Endothelial cell of umbilical vein (primary cell): ENCODE measurements around the gene PLA2R1. TPM values are rescaled to one million over a fixed set of nuclear protein-coding genes. Genes with fewer than 3 reads are reported as not detected.

Experiments used
- BruUV-seq: library from RNA; stranded (reverse); fragments of 400-500 nt; replicated peaks from 2 replicates; lab custom pipeline; 2021; lab: Mats Ljungman, UMichigan
- CTCF ChIA-PET: fragments of 300-600, 350-600 bp; sonication (Branson Sonifier 250); formaldehyde crosslinking; loops from one replicate; lab custom pipeline; 2021; ENCODE audit warnings: antibody characterized with exemption, inconsistent platforms; lab: Charles Lee
- POLR2A ChIA-PET: fragments of 300-600, 350-600 bp; sonication (Branson Sonifier 250); formaldehyde crosslinking; loops from one replicate; lab custom pipeline; 2021; ENCODE audit warnings: antibody characterized with exemption, inconsistent platforms; lab: Charles Lee
- DNase-seq: peaks from one replicate; pipeline ENCODE4 v3.0.0-alpha.2; 2011; ENCODE audit warnings: low read depth, low spot score
- FAIRE-seq: peaks from 2 replicates; lab custom pipeline; 2011; peaks lifted over from hg19 to GRCh38; lab: Jason Lieb, UNC
- H2AFZ ChIP-seq: 2 replicates; pipeline ENCODE4 v1.6.0; 2012; ENCODE audit warnings: low read depth, low read length, control low read depth, inconsistent platforms
- H3K27ac ChIP-seq: 2 replicates; pipeline ENCODE4 v1.5.1; 2011; ENCODE audit warnings: low read depth, mild to moderate bottlenecking, control low read depth, low read length, moderate library complexity; ENCODE audit not compliant: insufficient read depth
- H3K27me3 ChIP-seq, 2 experiments: 2 replicates each; pipeline versions ENCODE4 v1.6.0 to v1.6.1; 2011; ENCODE audit warnings: low read length in 2 of 2, mixed read lengths in 1 of 2; ENCODE audit not compliant: control insufficient read depth in 2 of 2, insufficient read depth in 2 of 2
- H3K36me3 ChIP-seq, 2 experiments: 2 replicates in 1 of 2; 3 replicates in 1 of 2; pipeline ENCODE4 v1.5.1; 2011; ENCODE audit warnings: low read length in 2 of 2, mild to moderate bottlenecking in 1 of 2, moderate library complexity in 1 of 2; ENCODE audit not compliant: control insufficient read depth in 2 of 2, insufficient read depth in 2 of 2; ENCODE audit errors: extremely low read depth in 1 of 2
- H3K4me1 ChIP-seq: 3 replicates; pipeline ENCODE4 v1.5.1; 2011; ENCODE audit warnings: mild to moderate bottlenecking, low read length; ENCODE audit not compliant: control insufficient read depth, insufficient read depth; ENCODE audit errors: extremely low read depth
- H3K4me2 ChIP-seq: 2 replicates; pipeline ENCODE4 v1.6.1; 2011; ENCODE audit warnings: low read length, control low read depth, mixed read lengths; ENCODE audit not compliant: insufficient read depth
- H3K4me3 ChIP-seq, 3 experiments: fragments of 200-600 bp in 1 of 3; sonication (generic), shearing (Covaris generic) in 1 of 3; replicated peaks in 1 of 3; 2 replicates each; pipeline ENCODE4 v1.5.1; 2011 to 2016; ENCODE audit warnings: control low read depth in 3 of 3, low read length in 3 of 3, mild to moderate bottlenecking in 2 of 3, inconsistent platforms in 1 of 3, low read depth in 1 of 3, moderate library complexity in 1 of 3; ENCODE audit not compliant: insufficient read depth in 1 of 3
- H3K79me2 ChIP-seq: 2 replicates; pipeline ENCODE4 v1.6.0; 2012; ENCODE audit warnings: low read length, inconsistent platforms; ENCODE audit not compliant: control insufficient read depth, insufficient read depth
- H3K9ac ChIP-seq: replicated peaks from 2 replicates; pipeline ENCODE3; 2011; ENCODE audit warnings: low read length, control low read depth; ENCODE audit not compliant: insufficient read depth; ENCODE audit errors: extremely low read depth
- H3K9me1 ChIP-seq: replicated peaks from 3 replicates; pipeline ENCODE4 v1.6.0; 2011; ENCODE audit warnings: mild to moderate bottlenecking, low read length; ENCODE audit not compliant: control insufficient read depth, insufficient read depth; ENCODE audit errors: extremely low read depth
- H3K9me3 ChIP-seq: replicated peaks from 2 replicates; pipeline ENCODE4 v1.5.1; 2012; ENCODE audit warnings: low read length, inconsistent platforms; ENCODE audit not compliant: control insufficient read depth, insufficient read depth
- H4K20me1 ChIP-seq: replicated peaks from 2 replicates; pipeline ENCODE3; 2011; ENCODE audit warnings: mild to moderate bottlenecking, low read length; ENCODE audit not compliant: control insufficient read depth, insufficient read depth; ENCODE audit errors: extremely low read depth
- EZH2 ChIP-seq: IDR thresholded peaks from 2 replicates; pipeline ENCODE4 v1.6.1; 2012; ENCODE audit warnings: borderline replicate concordance, low read depth, mild to moderate bottlenecking, moderate library complexity, low read length, inconsistent platforms; ENCODE audit not compliant: severe bottlenecking
- FOS ChIP-seq: IDR thresholded peaks from 2 replicates; pipeline ENCODE4 v1.6.1; 2011; ENCODE audit warnings: mild to moderate bottlenecking, low read length, moderate library complexity, borderline replicate concordance; ENCODE audit not compliant: insufficient read depth
- POLR2A ChIP-seq: IDR thresholded peaks from 2 replicates; pipeline ENCODE4 v1.6.1; 2012; ENCODE audit warnings: low read depth, mild to moderate bottlenecking, control low read depth, low read length
- dilution Hi-C: fragments of 300-500 bp; cut with MboI; formaldehyde crosslinking; loops from one replicate; pipeline ENCODE4 v1.15.0; 2019; ENCODE audit warnings: low sequenced_read_pairs; ENCODE audit not compliant: extremely low pct_ligation_motif_present
- intact Hi-C: fragments of 100-400 bp; cut with micrococcal nuclease; formaldehyde crosslinking; loops from one replicate; pipeline ENCODE4 v1.10.0; 2022
- polyA plus RNA-seq, 4 experiments: library from polyadenylated mRNA; depleted of rRNA in 3 of 4; stranded (reverse) in 3 of 4; unstranded in 1 of 4; fragments of >200 nt; gene quantifications; 2 replicates each; pipeline versions ENCODE4 v1.2.1 to v1.2.3, GENCODE V29; 2011 to 2012; ENCODE audit warnings: missing spikeins in 1 of 4
- total RNA-seq: library from RNA; stranded (reverse); gene quantifications from 2 replicates; pipeline ENCODE4 v1.2.3, GENCODE V29; 2021
- TF ChIP-seq, protein P1 (sequence below), 2 donors: IDR thresholded peaks; 1 replicate in 1 of 2; 2 replicates in 1 of 2; pipeline ENCODE4 v1.5.1; 2011; ENCODE audit warnings: low read length in 2 of 2, mild to moderate bottlenecking in 2 of 2, moderate library complexity in 2 of 2, control low read depth in 1 of 2, inconsistent platforms in 1 of 2, low read depth in 1 of 2; ENCODE audit not compliant: insufficient read depth in 1 of 2; ENCODE audit errors: extremely low read depth in 1 of 2
- TF ChIP-seq, protein P2 (sequence below): IDR thresholded peaks from 2 replicates; pipeline ENCODE4 v1.6.1; 2011; ENCODE audit not compliant: insufficient read depth, insufficient read length

Gene PLA2R1
- total and polyA plus RNA-seq, 2 donors (not counting 3 experiments of a cell fraction or from before 2014, with no cell fraction given), result 6.9 to 14.4 TPM

DNA sequence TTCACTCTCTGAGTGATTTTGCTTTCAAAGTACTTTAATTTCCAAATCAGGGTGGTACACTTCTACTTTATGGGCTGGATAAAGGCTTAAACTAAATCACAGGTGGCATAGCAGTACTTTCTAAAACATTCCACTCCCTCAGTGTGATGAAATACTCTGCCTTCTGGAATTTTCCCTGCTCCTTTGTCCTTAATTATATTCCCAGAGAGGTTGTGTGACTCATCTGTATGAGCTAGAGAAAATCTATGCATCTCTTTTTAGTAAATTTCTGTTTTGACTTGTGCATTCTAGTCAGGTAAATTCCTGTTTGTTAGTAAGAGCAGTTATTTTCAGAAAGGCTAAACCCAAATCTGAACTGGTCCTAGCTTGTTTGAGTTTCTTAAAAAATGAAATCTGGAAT lies 29.0 kb upstream of the PLA2R1 start:
- peak; percentile 31 for FAIRE-seq
- H3K4me3 ChIP-seq, result no peak overlapping the region
- H3K9me3 ChIP-seq, result peaks cover 11% of the 10 kb centered on the region
- H3K79me2 ChIP-seq, result no peaks in the 10 kb centered on the region
- no peaks in the 10 kb centered on the region for H3K36me3 ChIP-seq
- dilution Hi-C loops, result no loop called here
- H3K9ac ChIP-seq, result no peak overlapping the region
- POLR2A ChIA-PET, result no interaction called here
- CTCF ChIA-PET, result interaction anchor here (1.4 to 4.5 kb wide), 3 partner anchors 18 to 972 kb away, joined by 4 to 25 read pairs (median 7); no protein-coding TSS in a partner anchor
- intact Hi-C loops, result no loop called here
- BruUV-seq, result no TSS peak
- no peak overlapping the region for H3K4me2 ChIP-seq
- H3K9me1 ChIP-seq, result no peaks in the 10 kb centered on the region
- H3K4me1 ChIP-seq, result no peaks in the 10 kb centered on the region
- H3K27ac ChIP-seq, result no peak overlapping the region
- no peaks in the 10 kb centered on the region for H3K27me3 ChIP-seq
- DNase-seq, result no peak
- H2AFZ ChIP-seq, result no peak overlapping the region
- H4K20me1 ChIP-seq, result no peaks in the 10 kb centered on the region
- no peak for TF ChIP-seq EZH2
- TF ChIP-seq, protein P1, sequence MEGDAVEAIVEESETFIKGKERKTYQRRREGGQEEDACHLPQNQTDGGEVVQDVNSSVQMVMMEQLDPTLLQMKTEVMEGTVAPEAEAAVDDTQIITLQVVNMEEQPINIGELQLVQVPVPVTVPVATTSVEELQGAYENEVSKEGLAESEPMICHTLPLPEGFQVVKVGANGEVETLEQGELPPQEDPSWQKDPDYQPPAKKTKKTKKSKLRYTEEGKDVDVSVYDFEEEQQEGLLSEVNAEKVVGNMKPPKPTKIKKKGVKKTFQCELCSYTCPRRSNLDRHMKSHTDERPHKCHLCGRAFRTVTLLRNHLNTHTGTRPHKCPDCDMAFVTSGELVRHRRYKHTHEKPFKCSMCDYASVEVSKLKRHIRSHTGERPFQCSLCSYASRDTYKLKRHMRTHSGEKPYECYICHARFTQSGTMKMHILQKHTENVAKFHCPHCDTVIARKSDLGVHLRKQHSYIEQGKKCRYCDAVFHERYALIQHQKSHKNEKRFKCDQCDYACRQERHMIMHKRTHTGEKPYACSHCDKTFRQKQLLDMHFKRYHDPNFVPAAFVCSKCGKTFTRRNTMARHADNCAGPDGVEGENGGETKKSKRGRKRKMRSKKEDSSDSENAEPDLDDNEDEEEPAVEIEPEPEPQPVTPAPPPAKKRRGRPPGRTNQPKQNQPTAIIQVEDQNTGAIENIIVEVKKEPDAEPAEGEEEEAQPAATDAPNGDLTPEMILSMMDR (IDR thresholded peaks at IDR 0.05; ENCODE audit: extremely low read depth in 1 of 2, insufficient read depth in 1 of 2, low read depth in 1 of 2, low read length in 2 of 2), result no peak
- TF ChIP-seq, protein P2, sequence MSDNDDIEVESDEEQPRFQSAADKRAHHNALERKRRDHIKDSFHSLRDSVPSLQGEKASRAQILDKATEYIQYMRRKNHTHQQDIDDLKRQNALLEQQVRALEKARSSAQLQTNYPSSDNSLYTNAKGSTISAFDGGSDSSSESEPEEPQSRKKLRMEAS, result no peak
- peak; percentile 47 for TF ChIP-seq FOS
- TF ChIP-seq POLR2A, result no peak
